ENCODE results near the gene EIF3A.

DNA sequence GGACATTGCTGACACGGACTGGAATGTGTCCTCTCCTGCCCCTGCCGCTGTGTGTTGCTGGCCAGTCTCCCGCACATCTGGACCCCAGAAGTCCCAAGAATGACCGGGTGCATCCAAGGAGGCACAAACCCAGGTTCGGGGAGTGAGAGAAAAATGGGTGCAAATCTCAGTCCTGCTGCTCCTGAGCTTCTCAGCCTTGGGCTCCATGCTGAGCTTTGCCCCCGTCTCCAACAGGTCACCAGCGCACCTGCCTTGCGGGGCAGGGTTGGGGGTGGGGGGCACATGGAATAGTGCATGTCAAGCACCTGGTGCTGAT is 57.1 kb downstream of the EIF3A start:
- TF ChIP-seq, protein P1, sequence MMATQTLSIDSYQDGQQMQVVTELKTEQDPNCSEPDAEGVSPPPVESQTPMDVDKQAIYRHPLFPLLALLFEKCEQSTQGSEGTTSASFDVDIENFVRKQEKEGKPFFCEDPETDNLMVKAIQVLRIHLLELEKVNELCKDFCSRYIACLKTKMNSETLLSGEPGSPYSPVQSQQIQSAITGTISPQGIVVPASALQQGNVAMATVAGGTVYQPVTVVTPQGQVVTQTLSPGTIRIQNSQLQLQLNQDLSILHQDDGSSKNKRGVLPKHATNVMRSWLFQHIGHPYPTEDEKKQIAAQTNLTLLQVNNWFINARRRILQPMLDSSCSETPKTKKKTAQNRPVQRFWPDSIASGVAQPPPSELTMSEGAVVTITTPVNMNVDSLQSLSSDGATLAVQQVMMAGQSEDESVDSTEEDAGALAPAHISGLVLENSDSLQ (IDR thresholded peaks at IDR 0.05) = no peak
- no peak for TF ChIP-seq CTBP1 (IDR thresholded peaks at IDR 0.05; ENCODE audit: borderline replicate concordance)
- no peak for TF ChIP-seq ELF4 (IDR thresholded peaks at IDR 0.05)
- TF ChIP-seq BHLHE40 (IDR thresholded peaks at IDR 0.05; ENCODE audit: borderline replicate concordance) = no peak
- no peak for TF ChIP-seq TARDBP (IDR thresholded peaks at IDR 0.05)
- no peak for TF ChIP-seq SUZ12 (IDR thresholded peaks at IDR 0.05)
- TF ChIP-seq L3MBTL2 (conservative IDR thresholded peaks at IDR 0.05) = no peak
- no peak for TF ChIP-seq FOXA1 (IDR thresholded peaks at IDR 0.05)
- no peak for TF ChIP-seq SP1 (IDR thresholded peaks at IDR 0.05)
